ENCODE measurements around the gene PRSS53. TPM values are rescaled to one million over a fixed set of nuclear protein-coding genes. Genes with fewer than 3 reads are reported as not detected.

PRSS53 gene
- total RNA-seq, 1 experiment from 2014 or later: 4.4 TPM

DNA sequence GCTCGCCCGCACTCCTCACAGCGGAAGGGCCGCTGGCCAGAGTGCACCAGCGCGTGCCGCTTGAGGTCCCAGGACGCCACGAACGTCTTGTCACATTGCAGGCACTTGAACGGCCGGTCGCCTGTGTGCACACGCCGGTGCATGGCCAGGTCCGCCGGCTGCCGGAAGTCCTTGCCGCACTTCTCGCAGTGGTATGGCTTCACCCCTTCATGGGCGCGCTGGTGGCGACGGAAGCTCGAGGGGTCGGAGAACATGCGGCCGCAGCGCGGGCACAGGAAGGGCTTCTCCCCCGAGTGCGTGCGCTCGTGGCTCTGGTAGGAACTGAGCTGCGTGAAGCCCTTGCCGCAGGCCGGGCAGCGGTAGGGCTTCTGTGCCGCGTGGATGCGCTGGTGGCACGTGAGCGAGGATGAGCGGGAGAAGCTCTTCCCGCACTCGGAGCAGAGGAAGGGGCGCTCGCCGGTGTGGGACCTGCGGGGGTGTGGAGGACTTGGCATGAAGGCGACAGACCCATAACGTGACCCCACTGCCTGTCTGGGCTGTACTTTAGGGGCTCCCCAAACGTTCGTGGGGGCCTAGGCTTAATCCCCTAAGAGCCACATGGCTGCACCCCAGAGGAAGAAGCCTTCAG is 26.8 kb downstream of the PRSS53 start:
- POLR2A ChIA-PET: interaction anchor here (0.7 kb wide), 1 partner anchor 11 kb away, joined by 3 read pairs; no protein-coding TSS in a partner anchor

DNA sequence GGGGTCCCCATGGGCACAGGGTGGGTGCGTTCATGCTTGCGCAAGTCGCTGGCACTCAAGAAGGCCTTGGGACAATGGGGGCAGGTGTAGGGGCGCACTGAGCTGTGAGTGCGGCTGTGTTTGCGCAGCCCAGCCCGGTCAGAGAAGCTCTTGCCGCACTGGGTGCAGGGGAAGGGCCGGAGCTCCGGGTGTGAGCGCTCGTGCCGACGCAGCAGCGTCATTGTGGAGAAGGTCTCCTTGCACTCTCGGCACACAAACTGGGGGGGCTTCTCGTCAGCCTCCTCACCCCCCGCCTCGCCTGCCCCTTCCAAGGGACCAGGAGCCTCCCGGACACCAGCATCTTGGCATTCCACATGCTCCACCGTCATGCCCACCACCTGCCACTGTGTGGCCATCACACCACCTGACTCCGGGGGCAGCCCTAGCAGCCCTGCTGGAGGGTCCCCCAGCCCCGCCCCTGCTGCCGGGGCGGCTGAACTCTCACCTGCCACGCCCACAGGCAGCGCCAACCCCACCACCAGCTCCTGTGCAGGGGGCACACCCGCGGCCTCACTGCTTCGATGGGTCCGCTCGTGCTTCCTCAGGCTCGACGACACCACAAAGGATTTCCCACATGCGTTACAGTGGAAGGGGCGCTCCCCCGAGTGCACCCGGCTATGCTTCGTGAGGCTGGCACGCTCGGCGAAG is 27.5 kb downstream of the PRSS53 start:
- POLR2A ChIA-PET: interaction anchor here (0.5 to 0.9 kb wide), 2 partner anchors 10 to 255 kb away, joined by 4 to 5 read pairs; no protein-coding TSS in a partner anchor
- Mint-ChIP-seq H3K27ac (ENCODE audit: low read depth, unreplicated experiment) (no peak overlapping the region), H3K36me3 (ENCODE audit: insufficient read depth, unreplicated experiment) (peaks cover 76% of the 10 kb centered on the region), H3K9me3 (ENCODE audit: unreplicated experiment) (no peaks in the 10 kb centered on the region), H3K4me3 (ENCODE audit: unreplicated experiment) (no peak overlapping the region), H3K27me3 (ENCODE audit: insufficient read depth, unreplicated experiment) (no peaks in the 10 kb centered on the region), H3K4me1 (ENCODE audit: insufficient read depth, unreplicated experiment) (peaks cover 13% of the 10 kb centered on the region)
- TF ChIP-seq, protein P1, sequence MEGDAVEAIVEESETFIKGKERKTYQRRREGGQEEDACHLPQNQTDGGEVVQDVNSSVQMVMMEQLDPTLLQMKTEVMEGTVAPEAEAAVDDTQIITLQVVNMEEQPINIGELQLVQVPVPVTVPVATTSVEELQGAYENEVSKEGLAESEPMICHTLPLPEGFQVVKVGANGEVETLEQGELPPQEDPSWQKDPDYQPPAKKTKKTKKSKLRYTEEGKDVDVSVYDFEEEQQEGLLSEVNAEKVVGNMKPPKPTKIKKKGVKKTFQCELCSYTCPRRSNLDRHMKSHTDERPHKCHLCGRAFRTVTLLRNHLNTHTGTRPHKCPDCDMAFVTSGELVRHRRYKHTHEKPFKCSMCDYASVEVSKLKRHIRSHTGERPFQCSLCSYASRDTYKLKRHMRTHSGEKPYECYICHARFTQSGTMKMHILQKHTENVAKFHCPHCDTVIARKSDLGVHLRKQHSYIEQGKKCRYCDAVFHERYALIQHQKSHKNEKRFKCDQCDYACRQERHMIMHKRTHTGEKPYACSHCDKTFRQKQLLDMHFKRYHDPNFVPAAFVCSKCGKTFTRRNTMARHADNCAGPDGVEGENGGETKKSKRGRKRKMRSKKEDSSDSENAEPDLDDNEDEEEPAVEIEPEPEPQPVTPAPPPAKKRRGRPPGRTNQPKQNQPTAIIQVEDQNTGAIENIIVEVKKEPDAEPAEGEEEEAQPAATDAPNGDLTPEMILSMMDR (IDR thresholded peaks at IDR 0.05; ENCODE audit: unreplicated experiment): no peak
- intact Hi-C loops (cut with micrococcal nuclease): no loop called here
- no TSS peak for BruUV-seq (replicated peaks)
- DNase-seq (ENCODE audit: unreplicated experiment): no peak
- CTCF ChIA-PET: interaction anchor here (0.6 to 0.9 kb wide), 2 partner anchors 8 to 76 kb away, joined by 3 read pairs; partner anchors contain the start of gene HSD3B7

More for the DNA sequence above, 26.8 kb downstream of the PRSS53 start:
- Mint-ChIP-seq H3K9me3 (ENCODE audit: unreplicated experiment) (no peaks in the 10 kb centered on the region), H3K4me1 (ENCODE audit: insufficient read depth, unreplicated experiment) (peaks cover 13% of the 10 kb centered on the region), H3K27me3 (ENCODE audit: insufficient read depth, unreplicated experiment) (no peaks in the 10 kb centered on the region), H3K4me3 (ENCODE audit: unreplicated experiment) (no peak overlapping the region), H3K36me3 (ENCODE audit: insufficient read depth, unreplicated experiment) (peaks cover 76% of the 10 kb centered on the region), H3K27ac (ENCODE audit: low read depth, unreplicated experiment) (no peak overlapping the region)
- no TSS peak for BruUV-seq (replicated peaks)
- DNase-seq (ENCODE audit: unreplicated experiment): no peak
- TF ChIP-seq, protein P1 (IDR thresholded peaks at IDR 0.05; ENCODE audit: unreplicated experiment): no peak
- CTCF ChIA-PET: interaction anchor here (0.9 kb wide), 1 partner anchor 76 kb away, joined by 3 read pairs; the partner anchor contains the start of gene HSD3B7
- intact Hi-C loops (cut with micrococcal nuclease): no loop called here

DNA sequence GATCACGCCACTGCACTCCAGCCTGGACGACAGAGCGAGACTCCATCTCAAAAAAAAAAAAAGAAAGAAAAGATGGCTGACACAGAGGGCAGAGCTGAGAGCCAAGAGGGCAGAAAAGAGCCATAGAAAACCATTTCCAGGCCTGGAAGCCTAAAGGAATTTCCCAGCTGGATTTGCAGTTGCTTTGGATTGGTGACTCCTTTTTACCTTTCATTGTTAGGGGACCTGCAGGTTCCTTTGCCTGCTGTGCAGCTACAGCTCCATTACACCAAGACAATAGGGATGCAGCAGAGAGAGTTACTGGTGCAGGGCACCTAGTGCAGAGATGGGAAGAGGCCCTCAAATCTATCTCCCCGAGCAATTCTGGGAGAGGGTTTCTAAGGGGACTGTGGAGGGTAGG is 33.1 kb downstream of the PRSS53 start:
- Mint-ChIP-seq H3K27ac (ENCODE audit: low read depth, unreplicated experiment) (no peak overlapping the region), H3K4me1 (ENCODE audit: insufficient read depth, unreplicated experiment) (peaks cover 20% of the 10 kb centered on the region), H3K4me3 (ENCODE audit: unreplicated experiment) (no peak overlapping the region), H3K36me3 (ENCODE audit: insufficient read depth, unreplicated experiment) (peaks cover 40% of the 10 kb centered on the region), H3K27me3 (ENCODE audit: insufficient read depth, unreplicated experiment) (no peaks in the 10 kb centered on the region), H3K9me3 (ENCODE audit: unreplicated experiment) (no peaks in the 10 kb centered on the region)
- ChIA-PET CTCF (interaction anchor here (0.5 to 0.7 kb wide), 3 partner anchors 10 to 396 kb away, joined by 3 read pairs; no protein-coding TSS in a partner anchor), POLR2A (interaction anchor here (0.6 to 1.8 kb wide), 5 partner anchors 8 to 53 kb away, joined by 3 to 6 read pairs (median 4); partner anchors contain the start of gene ZNF668)
- TF ChIP-seq, protein P1 (IDR thresholded peaks at IDR 0.05; ENCODE audit: unreplicated experiment): no peak
- no peak for DNase-seq (ENCODE audit: unreplicated experiment)
- intact Hi-C loops (cut with micrococcal nuclease): no loop called here
- TSS peak; percentile 34 for BruUV-seq (replicated peaks)

DNA sequence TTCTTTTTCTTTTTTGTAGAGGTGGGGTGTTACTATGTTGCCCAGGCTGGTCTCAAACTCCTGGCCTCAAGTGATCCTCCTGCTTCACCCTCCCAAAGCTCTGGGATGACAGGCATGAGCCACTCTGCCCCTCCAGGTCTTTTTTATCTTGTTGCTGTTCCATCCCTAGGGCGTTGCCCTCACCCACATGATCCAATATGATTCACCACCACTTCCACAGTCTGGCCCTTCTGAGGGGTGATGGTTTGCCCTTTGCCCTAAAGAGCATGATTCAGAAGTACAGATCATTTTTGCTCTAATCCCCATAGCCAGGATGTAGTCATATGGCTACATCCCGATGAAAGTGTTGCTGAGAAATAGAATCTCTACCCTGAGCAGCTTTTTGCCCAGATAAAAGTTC is 36.6 kb downstream of the PRSS53 start:
- H3K27me3 Mint-ChIP-seq (ENCODE audit: insufficient read depth, unreplicated experiment): no peaks in the 10 kb centered on the region
- peaks cover 10% of the 10 kb centered on the region for H3K36me3 Mint-ChIP-seq (ENCODE audit: insufficient read depth, unreplicated experiment)
- peaks cover 20% of the 10 kb centered on the region for H3K4me1 Mint-ChIP-seq (ENCODE audit: insufficient read depth, unreplicated experiment)
- H3K9me3 Mint-ChIP-seq (ENCODE audit: unreplicated experiment): no peaks in the 10 kb centered on the region
- H3K27ac Mint-ChIP-seq (ENCODE audit: low read depth, unreplicated experiment): peak overlapping the region; percentile 73
- no peak overlapping the region for H3K4me3 Mint-ChIP-seq (ENCODE audit: unreplicated experiment)
- BruUV-seq (replicated peaks): no TSS peak
- intact Hi-C loops (cut with micrococcal nuclease): loop anchor here (1.0 kb wide), 3 partner anchors 13 to 21 kb away; partner anchors contain the start of gene STX4
- POLR2A ChIA-PET: interaction anchor here (1.0 to 1.9 kb wide), 5 partner anchors 9 to 67 kb away, joined by 4 to 12 read pairs (median 6); partner anchors contain the start of genes HSD3B7, ZNF646 and ZNF668
- TF ChIP-seq, protein P1 (IDR thresholded peaks at IDR 0.05; ENCODE audit: unreplicated experiment): no peak
- CTCF ChIA-PET: interaction anchor here (1.1 kb wide), 1 partner anchor 8 kb away, joined by 3 read pairs; no protein-coding TSS in a partner anchor
- peak; percentile 89 for DNase-seq (ENCODE audit: unreplicated experiment)
